Muscle of back (tissue), 11 donors: ENCODE measurements around the gene PGLYRP4. TPM values are rescaled to one million over a fixed set of nuclear protein-coding genes. Genes with fewer than 3 reads are reported as not detected.

Source experiments
- DNase-seq, 3 donors: peaks; one replicate each; pipeline versions ENCODE4 v3.0.0 to v3.0.0-alpha.2; 2013
- polyA plus RNA-seq, 10 donors: library from polyadenylated mRNA; unstranded; fragments of 120-200 nt; gene quantifications; one replicate each; pipeline ENCODE4 v1.2.1, GENCODE V29; 2013; ENCODE audit not compliant: insufficient read length in 10 of 10

The PGLYRP4 gene
- polyA plus RNA-seq, 10 donors = 1.1 to 1.7 TPM; not detected in 8

DNA sequence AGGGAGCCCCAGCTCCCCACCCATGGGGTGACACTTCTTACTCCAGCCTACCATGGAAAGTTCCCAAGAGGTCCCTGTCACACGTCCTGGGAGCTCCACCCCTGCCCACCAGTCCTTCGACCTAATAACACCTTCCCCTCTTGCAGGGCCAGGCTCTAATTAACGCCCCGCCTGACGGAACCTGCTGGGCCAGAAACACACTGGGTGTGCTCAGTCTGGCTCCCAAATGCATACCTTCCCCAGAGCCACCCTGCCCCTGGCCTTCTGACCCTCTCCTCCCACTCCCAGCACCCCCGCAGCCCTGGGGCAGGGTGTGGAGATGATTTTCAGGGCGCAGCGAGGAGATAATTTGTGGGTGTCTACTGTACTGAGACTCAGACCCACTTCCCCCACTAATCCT lies 56.5 kb downstream of the PGLYRP4 start:
- no peak for DNase-seq

- no peak for DNase-seq
Measured at GRCh38 chr1:153291514-153291913, 57.1 kb downstream of the PGLYRP4 start.

GRCh38 chr1:153288634-153289275 lies 59.9 kb downstream of the PGLYRP4 start:
- DNase-seq = no peak

Other genes starting within 250 kb of the PGLYRP4 start
- gene SPRR2F, start 235.3 kb downstream of the PGLYRP4 start, polyA plus RNA-seq = under 1 TPM in 2 of 10 donors, not detected in 8; 0.48 to 0.75 TPM
- under 1 TPM in 1 of 10 donors, not detected in 9; 0.48 TPM for gene SPRR2G, start 198.0 kb downstream of the PGLYRP4 start, polyA plus RNA-seq
- not detected for gene LELP1, start 145.4 kb downstream of the PGLYRP4 start, polyA plus RNA-seq
- gene PRR9, start 131.3 kb downstream of the PGLYRP4 start, polyA plus RNA-seq = not detected
- not detected for gene LORICRIN, start 89.2 kb downstream of the PGLYRP4 start, polyA plus RNA-seq
- gene PGLYRP3, start 35.9 kb downstream of the PGLYRP4 start, polyA plus RNA-seq = under 1 TPM in 2 of 10 donors, not detected in 8; 0.25 to 0.26 TPM
- 10 to 100 TPM in 9 of 10 donors, 1 to 10 TPM in 1; 9.4 to 40.7 (median 25.4) TPM for gene S100A9, start 9.0 kb upstream of the PGLYRP4 start, polyA plus RNA-seq
- gene S100A12, start 26.8 kb upstream of the PGLYRP4 start, polyA plus RNA-seq = 1 to 10 TPM in 6 of 10 donors, under 1 TPM in 3, not detected in 1; 0.26 to 4.9 (median 1.8) TPM
- gene S100A8, start 42.2 kb upstream of the PGLYRP4 start, polyA plus RNA-seq = 10 to 100 TPM in 8 of 10 donors, 1 to 10 TPM in 2; 4.7 to 37.0 (median 13.9) TPM
- gene S100A7A, start 67.7 kb upstream of the PGLYRP4 start, polyA plus RNA-seq = not detected
- gene S100A7, start 111.8 kb upstream of the PGLYRP4 start, polyA plus RNA-seq = not detected
- gene S100A6, start 187.2 kb upstream of the PGLYRP4 start, polyA plus RNA-seq = 100 to 1,000 TPM; 159 to 322 (median 210) TPM
- gene S100A5, start 192.1 kb upstream of the PGLYRP4 start, polyA plus RNA-seq = under 1 TPM in 5 of 10 donors, not detected in 5; 0.23 to 0.65 (median 0.41) TPM
- 100 to 1,000 TPM; 162 to 254 (median 206) TPM for gene S100A4, start 197.0 kb upstream of the PGLYRP4 start, polyA plus RNA-seq
- 1 to 10 TPM in 4 of 10 donors, under 1 TPM in 4, not detected in 2; 0.35 to 1.2 (median 0.86) TPM for gene S100A3, start 200.4 kb upstream of the PGLYRP4 start, polyA plus RNA-seq
- 10 to 100 TPM in 2 of 10 donors, 1 to 10 TPM in 6, under 1 TPM in 2; 0.35 to 11.4 (median 1.5) TPM for gene S100A2, start 217.0 kb upstream of the PGLYRP4 start, polyA plus RNA-seq